Peyer's patch (tissue), 4 donors: ENCODE data around the gene PRKCH.

Experiments
- POLR2A ChIP-seq, 2 donors: fragments of 450-650 bp; IDR thresholded peaks; one replicate each; pipeline ENCODE4 v1.5.1; 2017; ENCODE audit warnings: antibody characterized with exemption in 2 of 2, mild to moderate bottlenecking in 2 of 2, moderate library complexity in 2 of 2
- TF ChIP-seq, protein P1 (sequence below), 6 experiments: fragments of 450-650 bp in 4 of 6; fragments of 200-600 bp in 2 of 6; sonication (generic) in 1 of 6; IDR thresholded peaks; one replicate each; pipeline ENCODE4 v1.5.1; 2017 to 2019; ENCODE audit warnings: antibody characterized with exemption in 6 of 6, mild to moderate bottlenecking in 3 of 6, moderate library complexity in 1 of 6

DNA sequence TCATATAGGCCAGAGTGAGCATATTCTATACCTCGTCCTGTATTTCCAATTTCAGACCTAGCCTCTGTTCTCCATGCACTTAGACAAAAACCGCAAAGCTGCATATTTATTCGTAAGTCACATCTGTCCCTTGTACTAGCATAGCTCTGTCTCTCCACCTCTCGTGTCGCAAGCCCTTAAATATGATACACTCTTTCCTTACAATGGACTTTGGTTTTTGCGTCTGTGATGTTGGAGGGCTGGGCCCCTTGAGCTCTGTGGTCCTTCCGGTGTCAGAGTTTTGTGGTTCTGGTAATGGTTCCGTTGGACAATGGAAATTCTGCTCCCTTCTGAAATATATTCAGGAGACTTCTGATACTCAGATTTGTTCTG, 11.3 kb downstream of the PRKCH start:
- TF ChIP-seq, protein P1, sequence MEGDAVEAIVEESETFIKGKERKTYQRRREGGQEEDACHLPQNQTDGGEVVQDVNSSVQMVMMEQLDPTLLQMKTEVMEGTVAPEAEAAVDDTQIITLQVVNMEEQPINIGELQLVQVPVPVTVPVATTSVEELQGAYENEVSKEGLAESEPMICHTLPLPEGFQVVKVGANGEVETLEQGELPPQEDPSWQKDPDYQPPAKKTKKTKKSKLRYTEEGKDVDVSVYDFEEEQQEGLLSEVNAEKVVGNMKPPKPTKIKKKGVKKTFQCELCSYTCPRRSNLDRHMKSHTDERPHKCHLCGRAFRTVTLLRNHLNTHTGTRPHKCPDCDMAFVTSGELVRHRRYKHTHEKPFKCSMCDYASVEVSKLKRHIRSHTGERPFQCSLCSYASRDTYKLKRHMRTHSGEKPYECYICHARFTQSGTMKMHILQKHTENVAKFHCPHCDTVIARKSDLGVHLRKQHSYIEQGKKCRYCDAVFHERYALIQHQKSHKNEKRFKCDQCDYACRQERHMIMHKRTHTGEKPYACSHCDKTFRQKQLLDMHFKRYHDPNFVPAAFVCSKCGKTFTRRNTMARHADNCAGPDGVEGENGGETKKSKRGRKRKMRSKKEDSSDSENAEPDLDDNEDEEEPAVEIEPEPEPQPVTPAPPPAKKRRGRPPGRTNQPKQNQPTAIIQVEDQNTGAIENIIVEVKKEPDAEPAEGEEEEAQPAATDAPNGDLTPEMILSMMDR (IDR thresholded peaks at IDR 0.05): no peak
- TF ChIP-seq POLR2A (IDR thresholded peaks at IDR 0.05): no peak
